Hepatocyte (in vitro differentiated cells): ENCODE results near the gene REXO5. TPM values are rescaled to one million over a fixed set of nuclear protein-coding genes. Genes with fewer than 3 reads are reported as not detected.

Experiments used
- DNase-seq: peaks from one replicate; pipeline ENCODE4 v3.0.0-alpha.2; 2016; ENCODE audit warnings: low spot score
- H2AFZ ChIP-seq: fragments of 200-600 bp; sonication (generic); 2 replicates; pipeline ENCODE4 v1.6.0; 2016; ENCODE audit warnings: antibody characterized with exemption, mild to moderate bottlenecking
- H3K27ac ChIP-seq: fragments of 200-600 bp; sonication (generic); 2 replicates; pipeline ENCODE4 v1.5.1; 2016; ENCODE audit warnings: mild to moderate bottlenecking
- H3K27me3 ChIP-seq: fragments of 200-600 bp; sonication (generic); 2 replicates; pipeline ENCODE4 v1.6.1; 2016
- H3K36me3 ChIP-seq: fragments of 200-600 bp; sonication (generic); replicated peaks from 2 replicates; pipeline ENCODE4 v1.5.1; 2016; ENCODE audit warnings: low read depth; ENCODE audit not compliant: insufficient read depth
- H3K4me1 ChIP-seq: fragments of 200-600 bp; sonication (generic); 2 replicates; pipeline ENCODE4 v1.5.1; 2016; ENCODE audit warnings: mild to moderate bottlenecking, moderate library complexity; ENCODE audit not compliant: insufficient read depth
- H3K4me2 ChIP-seq: fragments of 200-600 bp; sonication (generic); 2 replicates; pipeline ENCODE4 v1.6.0; 2016
- H3K4me3 ChIP-seq: fragments of 200-600 bp; sonication (generic); 2 replicates; pipeline ENCODE4 v1.5.1; 2016; ENCODE audit warnings: mild to moderate bottlenecking
- H3K79me2 ChIP-seq: fragments of 200-600 bp; sonication (generic); 2 replicates; pipeline ENCODE4 v1.6.0; 2017; ENCODE audit warnings: mild to moderate bottlenecking
- H3K9me2 ChIP-seq: fragments of 200-600 bp; sonication (generic); replicated peaks from 2 replicates; pipeline ENCODE4 v1.6.0; 2017; ENCODE audit warnings: mild to moderate bottlenecking; ENCODE audit not compliant: insufficient read depth
- H3K9me3 ChIP-seq: fragments of 200-600 bp; sonication (generic); 2 replicates; pipeline ENCODE4 v1.5.1; 2016; ENCODE audit warnings: low read depth, mild to moderate bottlenecking
- H4K20me1 ChIP-seq: fragments of 200-600 bp; sonication (generic); 2 replicates; pipeline ENCODE4 v1.6.0; 2016; ENCODE audit warnings: mild to moderate bottlenecking; ENCODE audit not compliant: insufficient read depth, poor library complexity, severe bottlenecking
- EZH2 ChIP-seq: fragments of 200-600 bp; sonication (generic); IDR thresholded peaks from 2 replicates; pipeline ENCODE4 v1.6.1; 2016; ENCODE audit warnings: antibody characterized with exemption, mild to moderate bottlenecking, borderline replicate concordance
- EZH2phosphoT487 ChIP-seq: fragments of 200-600 bp; sonication (generic); IDR thresholded peaks from one replicate; pipeline ENCODE4 v1.6.1; 2018; ENCODE audit warnings: antibody characterized with exemption, mild to moderate bottlenecking, low read depth, moderate library complexity; ENCODE audit not compliant: unreplicated experiment, severe bottlenecking
- WGBS: methylation state at CpG from one replicate; pipeline ENCODE4 v1.1.6; 2016; ENCODE audit warnings: low lambda C conversion rate; ENCODE audit errors: missing lambda C conversion rate; 5-methylcytosine and 5-hydroxymethylcytosine counted together
- polyA plus RNA-seq: library from polyadenylated mRNA; unstranded; fragments of >200 nt; fragmentation: Nextera tagmentation; extraction: Ambion mirVana; gene quantifications from 2 replicates; pipeline ENCODE4 v1.2.1, GENCODE V29; 2016
- total RNA-seq: library from RNA; depleted of rRNA; stranded (reverse); fragments of >200 nt; gene quantifications from 2 replicates; pipeline ENCODE4 v1.2.3, GENCODE V29; 2014
- TF ChIP-seq, protein P1 (sequence below): fragments of 200-600 bp; sonication (generic); IDR thresholded peaks from 2 replicates; pipeline ENCODE4 v1.5.1; 2016; ENCODE audit warnings: antibody characterized with exemption, mild to moderate bottlenecking; ENCODE audit not compliant: poor library complexity

REXO5 gene
- total and polyA plus RNA-seq, 2 experiments from 2014 or later = 3.5 to 3.6 TPM

DNA sequence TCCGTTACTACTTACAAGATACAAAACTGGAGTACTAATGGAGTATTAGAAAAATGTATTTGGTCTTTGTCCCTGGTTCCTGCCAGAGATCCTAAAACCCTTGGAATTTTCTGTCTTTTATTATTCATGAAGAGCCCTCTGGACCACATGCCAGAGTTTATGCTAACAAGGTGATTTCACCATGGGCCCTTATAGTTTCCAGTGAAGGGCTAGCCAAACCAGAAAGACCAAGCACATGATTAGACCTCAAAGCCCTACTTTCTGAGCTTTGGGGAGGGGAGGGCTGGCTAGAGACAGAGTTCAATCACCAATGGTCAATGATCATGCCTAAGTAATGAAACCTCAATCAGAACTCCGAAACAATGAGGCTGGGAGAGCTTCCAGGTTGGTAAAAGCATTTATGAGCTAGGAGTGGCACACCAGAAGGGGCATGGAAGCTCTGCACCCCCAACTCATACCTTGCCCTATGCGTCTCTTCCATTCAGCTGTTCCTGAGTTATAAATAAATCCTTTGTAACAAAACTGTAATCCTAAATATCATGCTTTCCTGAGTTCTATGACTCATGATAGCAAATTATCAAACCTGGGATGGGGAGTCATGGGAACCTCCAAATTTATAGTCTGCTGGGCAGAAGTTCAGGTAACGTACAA lies 83.4 kb downstream of the REXO5 start:
- Histone ChIP-seq H3K9me2 (no peaks in the 10 kb centered on the region), H3K36me3 (no peaks in the 10 kb centered on the region), H3K27ac (peak overlapping the region; percentile 33), H3K27me3 (no peaks in the 10 kb centered on the region), H3K4me2 (no peak overlapping the region), H4K20me1 (peaks cover 41% of the 10 kb centered on the region), H3K9me3 (no peaks in the 10 kb centered on the region), H3K4me3 (no peak overlapping the region), H3K79me2 (peaks cover 99% of the 10 kb centered on the region), H2AFZ (no peak overlapping the region), H3K4me1 (peaks cover 31% of the 10 kb centered on the region)
- TF ChIP-seq EZH2phosphoT487 (no peak), EZH2 (no peak)
- TF ChIP-seq, protein P1, sequence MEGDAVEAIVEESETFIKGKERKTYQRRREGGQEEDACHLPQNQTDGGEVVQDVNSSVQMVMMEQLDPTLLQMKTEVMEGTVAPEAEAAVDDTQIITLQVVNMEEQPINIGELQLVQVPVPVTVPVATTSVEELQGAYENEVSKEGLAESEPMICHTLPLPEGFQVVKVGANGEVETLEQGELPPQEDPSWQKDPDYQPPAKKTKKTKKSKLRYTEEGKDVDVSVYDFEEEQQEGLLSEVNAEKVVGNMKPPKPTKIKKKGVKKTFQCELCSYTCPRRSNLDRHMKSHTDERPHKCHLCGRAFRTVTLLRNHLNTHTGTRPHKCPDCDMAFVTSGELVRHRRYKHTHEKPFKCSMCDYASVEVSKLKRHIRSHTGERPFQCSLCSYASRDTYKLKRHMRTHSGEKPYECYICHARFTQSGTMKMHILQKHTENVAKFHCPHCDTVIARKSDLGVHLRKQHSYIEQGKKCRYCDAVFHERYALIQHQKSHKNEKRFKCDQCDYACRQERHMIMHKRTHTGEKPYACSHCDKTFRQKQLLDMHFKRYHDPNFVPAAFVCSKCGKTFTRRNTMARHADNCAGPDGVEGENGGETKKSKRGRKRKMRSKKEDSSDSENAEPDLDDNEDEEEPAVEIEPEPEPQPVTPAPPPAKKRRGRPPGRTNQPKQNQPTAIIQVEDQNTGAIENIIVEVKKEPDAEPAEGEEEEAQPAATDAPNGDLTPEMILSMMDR = no peak
- DNase-seq = no peak
- WGBS = 94% methylated on average over 4 of the region's 4 CpGs

GRCh38 chr16:20894388-20894787 lies 88.1 kb downstream of the REXO5 start:
- Histone ChIP-seq H3K9me3 (no peaks in the 10 kb centered on the region), H3K9me2 (no peaks in the 10 kb centered on the region), H3K79me2 (peaks cover 98% of the 10 kb centered on the region), H3K36me3 (no peaks in the 10 kb centered on the region), H4K20me1 (peaks cover 48% of the 10 kb centered on the region), H3K4me3 (no peak overlapping the region), H3K4me2 (no peak overlapping the region), H2AFZ (no peak overlapping the region), H3K4me1 (peaks cover 20% of the 10 kb centered on the region), H3K27me3 (no peaks in the 10 kb centered on the region), H3K27ac (no peak overlapping the region)
- DNase-seq = no peak
- WGBS = 88% methylated on average over 2 of the region's 2 CpGs
- TF ChIP-seq, protein P1 = no peak
- TF ChIP-seq EZH2 = no peak
- no peak for TF ChIP-seq EZH2phosphoT487

DNA sequence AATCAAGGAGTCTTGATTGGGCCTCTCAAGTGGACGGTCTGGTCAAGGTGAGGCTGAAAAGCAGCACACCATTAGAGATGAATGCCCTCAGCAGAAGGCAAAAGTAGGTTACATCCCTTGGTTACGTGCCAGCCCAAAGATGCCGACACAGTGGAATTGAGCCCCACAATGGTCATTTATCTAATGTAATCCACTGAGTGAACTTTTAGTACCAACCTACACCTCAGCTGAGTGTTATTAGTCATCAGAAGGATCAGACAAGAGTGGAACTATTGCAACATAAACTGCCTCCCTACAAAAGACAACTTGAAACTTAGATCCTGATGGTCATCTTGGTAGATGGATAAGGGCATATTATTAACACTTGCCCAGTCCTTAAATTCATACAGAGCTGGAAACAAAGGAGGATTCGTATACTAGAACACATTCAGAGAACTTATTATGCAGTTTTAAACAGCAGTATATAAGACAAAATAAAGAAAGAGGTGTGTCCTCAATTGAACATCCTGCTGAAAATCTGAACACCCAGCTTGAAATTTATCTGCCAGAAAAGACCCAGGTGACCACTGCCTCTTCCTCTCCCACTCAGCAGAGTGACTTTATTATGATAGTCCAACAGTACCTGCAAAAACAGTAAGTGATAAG lies 91.0 kb downstream of the REXO5 start:
- H3K4me1 ChIP-seq = peaks cover 26% of the 10 kb centered on the region
- no peaks in the 10 kb centered on the region for H3K36me3 ChIP-seq
- H3K79me2 ChIP-seq = peaks cover 86% of the 10 kb centered on the region
- H3K27me3 ChIP-seq = no peaks in the 10 kb centered on the region
- H3K4me2 ChIP-seq = peak overlapping the region; percentile 83
- H3K9me2 ChIP-seq = no peaks in the 10 kb centered on the region
- WGBS = 80% methylated on average over 4 of the region's 4 CpGs
- TF ChIP-seq EZH2phosphoT487 (no peak), EZH2 (no peak)
- TF ChIP-seq, protein P1 = no peak
- H3K4me3 ChIP-seq = no peak overlapping the region
- H4K20me1 ChIP-seq = peaks cover 39% of the 10 kb centered on the region
- H3K27ac ChIP-seq = peak overlapping the region; percentile 99
- no peaks in the 10 kb centered on the region for H3K9me3 ChIP-seq
- H2AFZ ChIP-seq = no peak overlapping the region
- DNase-seq = peak; percentile 54
